ENCODE data around the gene EIF2A. TPM values are rescaled to one million over a fixed set of nuclear protein-coding genes. Genes with fewer than 3 reads are reported as not detected.
A peak's percentile ranks its signal among the peaks of the same experiment; 100 is the strongest.

The EIF2A gene
- polyA plus RNA-seq, 1 of the 3 experiments (the other 2 are of a cell fraction): 67.0 TPM

GRCh38 chr3:150544041-150544440 lies 2.5 kb upstream of the EIF2A start (continued):
- TF ChIP-seq CTCF (IDR thresholded peaks at IDR 0.05): no peak
- TF ChIP-seq NFIC (IDR thresholded peaks at IDR 0.05; ENCODE audit: borderline replicate concordance): no peak
- no peak for TF ChIP-seq CHD2 (IDR thresholded peaks at IDR 0.05; ENCODE audit: low read length, partially characterized antibody)
- no peak for TF ChIP-seq REST (IDR thresholded peaks at IDR 0.05; ENCODE audit: low read depth, low read length)

GRCh38 chr3:150544726-150545125 lies 1.9 kb upstream of the EIF2A start:
- CTCF ChIA-PET: interaction anchor here (1.6 to 1.7 kb wide), 2 partner anchors 17 to 24 kb away, joined by 4 to 5 read pairs; no protein-coding TSS in a partner anchor
- peaks cover 5 to 8% of the 10 kb centered on the region in 2 experiments; a peak in 3 of 4 replicates for H3K4me1 ChIP-seq (ENCODE audit: control insufficient read depth in 1 of 2, insufficient read depth in 2 of 2, low read depth in 1 of 2, low read length in 1 of 2)
- DNase-seq: no peak
- no peaks in the 10 kb centered on the region for H3K9me3 ChIP-seq
- H4K20me1 ChIP-seq (ENCODE audit: insufficient read depth): peaks cover 40% of the 10 kb centered on the region
- H3K79me2 ChIP-seq (ENCODE audit: insufficient read depth): peaks cover 82% of the 10 kb centered on the region
- H3K9me2 ChIP-seq: no peaks in the 10 kb centered on the region
- H3F3A ChIP-seq (replicated peaks; ENCODE audit: insufficient read depth): peaks cover 18% of the 10 kb centered on the region
- no peaks in the 10 kb centered on the region for H3K27me3 ChIP-seq (ENCODE audit: insufficient read depth)
- H3K4me3 ChIP-seq (ENCODE audit: low read depth in 2 of 2, low read length in 1 of 2): peak overlapping the region; percentile 83 to 87
- H3K9ac ChIP-seq: peak overlapping the region; percentile 96
- 0% methylated on average over 1 of the region's 1 CpG for WGBS (ENCODE audit: low lambda C conversion rate)
- H2AFZ ChIP-seq (ENCODE audit: low read depth): no peak overlapping the region
- peak overlapping the region; percentile 43 to 95 for H3K27ac ChIP-seq (ENCODE audit: low read depth in 2 of 2, low read length in 1 of 2)
- TF ChIP-seq ZBTB33 (IDR thresholded peaks at IDR 0.05; ENCODE audit: borderline replicate concordance, low read depth) (no peak), NRF1 (IDR thresholded peaks at IDR 0.05; ENCODE audit: low read depth, low read length) (no peak), TEAD4 (IDR thresholded peaks at IDR 0.05; ENCODE audit: borderline replicate concordance, insufficient read depth) (no peak), NFIC (IDR thresholded peaks at IDR 0.05; ENCODE audit: borderline replicate concordance) (no peak), TAF1 (IDR thresholded peaks at IDR 0.05; ENCODE audit: borderline replicate concordance, low read depth, low read length) (no peak)
- peak overlapping the region; percentile 88 for H3K4me2 ChIP-seq
- peaks cover 39 to 48% of the 10 kb centered on the region in 2 experiments for H3K36me3 ChIP-seq (replicated peaks in 1 of 2; ENCODE audit: control insufficient read depth in 1 of 2, insufficient read depth in 2 of 2, low read length in 1 of 2)
- POLR2A ChIA-PET: no interaction called here

Data from SK-N-SH (cell line).